H9 (cell line): ENCODE results near the gene LRRC70. TPM values are rescaled to one million over a fixed set of nuclear protein-coding genes. Genes with fewer than 3 reads are reported as not detected.

Experiments
- DNase-seq: peaks from one replicate; pipeline ENCODE4 v3.0.0-alpha.2; 2017
- H2AFZ ChIP-seq: one replicate; pipeline ENCODE4 v1.6.1; 2013; ENCODE audit warnings: mild to moderate bottlenecking, low read length, control low read depth, moderate library complexity
- H2AK5ac ChIP-seq: 2 replicates; pipeline ENCODE4 v1.6.1; 2013; ENCODE audit warnings: low read length, control low read depth, mixed read lengths; ENCODE audit not compliant: insufficient read length
- H2BK120ac ChIP-seq: one replicate; pipeline ENCODE4 v1.6.1; 2013; ENCODE audit warnings: low read depth, mild to moderate bottlenecking, low read length, control low read depth, inconsistent platforms; ENCODE audit not compliant: poor library complexity, severe bottlenecking
- H2BK12ac ChIP-seq: 2 replicates; pipeline ENCODE4 v1.6.1; 2013; ENCODE audit warnings: low read length, control low read depth, mixed read lengths, low read depth; ENCODE audit not compliant: insufficient read length
- H2BK15ac ChIP-seq: 2 replicates; pipeline ENCODE4 v1.6.1; 2013; ENCODE audit warnings: low read depth, low read length, control low read depth
- H2BK20ac ChIP-seq: one replicate; pipeline ENCODE4 v1.6.1; 2013; ENCODE audit warnings: low read depth, mild to moderate bottlenecking, low read length, control low read depth, inconsistent platforms; ENCODE audit not compliant: poor library complexity, severe bottlenecking
- H2BK5ac ChIP-seq: 2 replicates; pipeline ENCODE4 v1.6.1; 2013; ENCODE audit warnings: low read length, control low read depth, mixed read lengths; ENCODE audit not compliant: insufficient read length
- H3K14ac ChIP-seq: 2 replicates; pipeline ENCODE4 v1.6.1; 2013; ENCODE audit warnings: low read length, control low read depth; ENCODE audit not compliant: insufficient read depth
- H3K18ac ChIP-seq: 2 replicates; pipeline ENCODE4 v1.6.1; 2013; ENCODE audit warnings: low read depth, mild to moderate bottlenecking, mixed read lengths, low read length, control low read depth; ENCODE audit not compliant: insufficient read length
- H3K23ac ChIP-seq: 2 replicates; pipeline ENCODE4 v1.6.1; 2013; ENCODE audit warnings: low read length, control low read depth, mixed read lengths, low read depth; ENCODE audit not compliant: insufficient read length
- H3K23me2 ChIP-seq: 2 replicates; pipeline ENCODE4 v1.6.1; 2013; ENCODE audit warnings: low read depth, mild to moderate bottlenecking, mixed read lengths, low read length, control low read depth; ENCODE audit not compliant: insufficient read length, poor library complexity, severe bottlenecking
- H3K27ac ChIP-seq: 2 replicates; pipeline ENCODE4 v1.5.1; 2013; ENCODE audit warnings: low read length, control low read depth, mixed read lengths, low read depth; ENCODE audit not compliant: insufficient read length
- H3K27me3 ChIP-seq: 2 replicates; pipeline ENCODE4 v1.6.1; 2013; ENCODE audit warnings: low read length, control low read depth, inconsistent platforms; ENCODE audit not compliant: insufficient read depth
- H3K4ac ChIP-seq: 2 replicates; pipeline ENCODE4 v1.6.1; 2013; ENCODE audit warnings: low read depth, mild to moderate bottlenecking, control low read depth, inconsistent platforms, low read length, moderate library complexity
- H3K4me1 ChIP-seq: 2 replicates; pipeline ENCODE4 v1.6.1; 2013; ENCODE audit warnings: low read length, control low read depth, inconsistent platforms; ENCODE audit not compliant: insufficient read depth
- H3K4me2 ChIP-seq: 2 replicates; pipeline ENCODE4 v1.6.1; 2013; ENCODE audit warnings: low read length, control low read depth, mixed read lengths; ENCODE audit not compliant: insufficient read length, insufficient read depth
- H3K56ac ChIP-seq: 2 replicates; pipeline ENCODE4 v1.6.1; 2013; ENCODE audit warnings: low read depth, mild to moderate bottlenecking, mixed read lengths, low read length, control low read depth; ENCODE audit not compliant: insufficient read length
- H3K79me1 ChIP-seq: 2 replicates; pipeline ENCODE4 v1.6.1; 2013; ENCODE audit warnings: low read depth, mild to moderate bottlenecking, moderate library complexity, low read length, control low read depth, inconsistent platforms; ENCODE audit not compliant: insufficient read depth, poor library complexity, severe bottlenecking
- H3K79me2 ChIP-seq: 2 replicates; pipeline ENCODE4 v1.6.1; 2013; ENCODE audit warnings: low read length, control low read depth, inconsistent platforms; ENCODE audit not compliant: insufficient read depth
- H3K9ac ChIP-seq: 2 replicates; pipeline ENCODE4 v1.6.1; 2013; ENCODE audit warnings: low read length, control low read depth, mixed read lengths; ENCODE audit not compliant: insufficient read length; ENCODE audit errors: extremely low read depth
- H3K9me3 ChIP-seq: one replicate; pipeline ENCODE4 v1.6.1; 2013; ENCODE audit warnings: low read depth, low read length, inconsistent platforms; ENCODE audit not compliant: control insufficient read depth
- H3T11ph ChIP-seq: one replicate; pipeline ENCODE4 v1.6.1; 2013; ENCODE audit warnings: mild to moderate bottlenecking, low read length, control low read depth, inconsistent platforms
- H4K20me1 ChIP-seq: one replicate; pipeline ENCODE4 v1.6.1; 2013; ENCODE audit not compliant: control insufficient read depth, insufficient read length, insufficient read depth
- H4K5ac ChIP-seq: 2 replicates; pipeline ENCODE4 v1.6.1; 2013; ENCODE audit warnings: low read depth, mild to moderate bottlenecking, mixed read lengths, low read length, control low read depth; ENCODE audit not compliant: insufficient read length
- H4K8ac ChIP-seq: replicated peaks from 2 replicates; pipeline ENCODE4 v1.6.1; 2013; ENCODE audit warnings: low read length, control low read depth, mixed read lengths, low read depth; ENCODE audit not compliant: insufficient read length
- H4K91ac ChIP-seq: 2 replicates; pipeline ENCODE4 v1.6.1; 2013; ENCODE audit warnings: low read depth, mild to moderate bottlenecking, moderate library complexity, mixed read lengths, low read length, control low read depth; ENCODE audit not compliant: insufficient read length
- H3K27ac Mint-ChIP-seq, 3 experiments: 2 replicates in 2 of 3; 3 replicates in 1 of 3; pipeline ENCODE4 v1.8.0; 2020 to 2021; ENCODE audit warnings: mixed read lengths in 3 of 3, mild to moderate bottlenecking in 1 of 3, moderate library complexity in 1 of 3
- H3K27me3 Mint-ChIP-seq: 2 replicates; pipeline ENCODE4 v1.8.0; 2021; ENCODE audit warnings: low read depth, mild to moderate bottlenecking, moderate library complexity, mixed read lengths
- H3K36me3 Mint-ChIP-seq, 3 experiments: 2 replicates in 2 of 3; 3 replicates in 1 of 3; pipeline ENCODE4 v1.8.0; 2020 to 2021; ENCODE audit warnings: low read depth in 3 of 3, mixed read lengths in 3 of 3; ENCODE audit not compliant: insufficient read depth in 1 of 3
- H3K4me1 Mint-ChIP-seq, 2 experiments: 2 replicates each; pipeline ENCODE4 v1.8.0; 2020; ENCODE audit warnings: mixed read lengths in 2 of 2
- H3K4me3 Mint-ChIP-seq, 2 experiments: 2 replicates in 1 of 2; 3 replicates in 1 of 2; pipeline ENCODE4 v1.8.0; 2020 to 2021; ENCODE audit warnings: mild to moderate bottlenecking in 2 of 2, mixed read lengths in 2 of 2, moderate library complexity in 1 of 2
- H3K9me3 Mint-ChIP-seq, 2 experiments: 2 replicates in 1 of 2; 3 replicates in 1 of 2; pipeline ENCODE4 v1.8.0; 2020; ENCODE audit warnings: mild to moderate bottlenecking in 2 of 2, mixed read lengths in 2 of 2, moderate library complexity in 1 of 2
- CTCF ChIP-seq: fragments of 200-600 bp; sonication (generic); conservative IDR thresholded peaks from 3 replicates; pipeline ENCODE4 v1.8.0; 2021; ENCODE audit warnings: antibody characterized with exemption, mild to moderate bottlenecking
- total RNA-seq: library from RNA; stranded (reverse); gene quantifications from 2 replicates; pipeline ENCODE4 v1.2.1, GENCODE V29; 2021

Gene LRRC70
- total RNA-seq, 1 experiment from 2014 or later: 1.1 TPM

- H4K5ac ChIP-seq: no peak overlapping the region
- H2AFZ ChIP-seq: no peak overlapping the region
- Mint-ChIP-seq H3K27ac (no peak overlapping the region), H3K4me1 (peaks cover 27 to 35% of the 10 kb centered on the region in 2 experiments), H3K36me3 (peaks cover 24 to 30% (median 24%) of the 10 kb centered on the region in 3 experiments), H3K4me3 (no peak overlapping the region), H3K27me3 (no peaks in the 10 kb centered on the region), H3K9me3 (peaks cover 0 to 1% of the 10 kb centered on the region in 2 experiments; a peak in 4 of 5 replicates)
- no peaks in the 10 kb centered on the region for H3K9me3 ChIP-seq
- H3K18ac ChIP-seq: no peak overlapping the region
- H3K14ac ChIP-seq: no peak overlapping the region
- H3K23ac ChIP-seq: no peak overlapping the region
- no peak overlapping the region for H3K27ac ChIP-seq
- H4K8ac ChIP-seq: no peak overlapping the region
- H3K4ac ChIP-seq: no peak overlapping the region
- TF ChIP-seq CTCF: no peak
- H3K27me3 ChIP-seq: no peaks in the 10 kb centered on the region
- no peaks in the 10 kb centered on the region for H4K20me1 ChIP-seq
- no peak overlapping the region for H2BK5ac ChIP-seq
- peaks cover 5% of the 10 kb centered on the region; the same call in 1 of the 2 replicates for H3K4me1 ChIP-seq
- no peaks in the 10 kb centered on the region for H3K79me2 ChIP-seq
- no peak overlapping the region for H2BK15ac ChIP-seq
- H4K91ac ChIP-seq: no peak overlapping the region
- no peak overlapping the region for H3K56ac ChIP-seq
- no peak overlapping the region for H2BK12ac ChIP-seq
- H2BK120ac ChIP-seq: no peak overlapping the region
- no peak overlapping the region for H2AK5ac ChIP-seq
- no peaks in the 10 kb centered on the region for H3K79me1 ChIP-seq
- no peak for DNase-seq
- H3K23me2 ChIP-seq: no peaks in the 10 kb centered on the region
- no peak overlapping the region for H3K4me2 ChIP-seq
- H3K9ac ChIP-seq: no peak overlapping the region
- no peak overlapping the region for H2BK20ac ChIP-seq
- H3T11ph ChIP-seq: no peak overlapping the region
Measured at GRCh38 chr5:62617943-62618342, 39.3 kb downstream of the LRRC70 start.
